GM12878 (cell line): ENCODE measurements around the gene PPIF. TPM values are rescaled to one million over a fixed set of nuclear protein-coding genes. Genes with fewer than 3 reads are reported as not detected.

ENCODE experiments used
- ATAC-seq: fragments of 200-7000 bp; cut with Tn5 transposase; 3 replicates; pipeline ENCODE4 v1.9.1; 2020; ENCODE audit warnings: mild to moderate bottlenecking, moderate library complexity
- BruUV-seq: library from RNA; stranded (reverse); fragments of 400-500 nt; replicated peaks from 2 replicates; lab custom pipeline; 2021; lab: Mats Ljungman, UMichigan
- CTCF ChIA-PET: fragments of 300-600 bp; sonication (Branson Sonifier 250); formaldehyde crosslinking; extraction: SDS; loops from one replicate; lab custom pipeline; 2021; ENCODE audit warnings: inconsistent platforms; lab: Yijun Ruan, JAX
- POLR2A ChIA-PET: fragments of 350-600 bp; formaldehyde crosslinking; extraction: SDS; loops from one replicate; lab custom pipeline; 2021; ENCODE audit warnings: inconsistent platforms; lab: Charles Lee
- RAD21 ChIA-PET: fragments of 300-600 bp; sonication (Branson Sonifier 250); formaldehyde crosslinking; loops from one replicate; lab custom pipeline; 2023; ENCODE audit warnings: antibody characterized with exemption; ENCODE audit not compliant: unreplicated experiment; lab: Charles Lee
- SMC1A ChIA-PET: fragments of 300-600 bp; sonication (Branson Sonifier 250); formaldehyde crosslinking; loops from one replicate; lab custom pipeline; 2023; ENCODE audit not compliant: unreplicated experiment, uncharacterized antibody; lab: Charles Lee
- DNase-seq: peaks from one replicate; pipeline ENCODE4 v3.0.0-alpha.2; 2011; ENCODE audit warnings: low read depth, low spot score
- FAIRE-seq: peaks from 3 replicates; lab custom pipeline; 2011; peaks lifted over from hg19 to GRCh38; lab: Jason Lieb, UNC
- H2AFZ ChIP-seq: 2 replicates; pipeline ENCODE4 v1.6.0; 2011; ENCODE audit warnings: low read depth, low read length, control low read depth; ENCODE audit not compliant: control insufficient read depth
- H3K27ac ChIP-seq: 2 replicates; pipeline ENCODE4 v1.5.1; 2011; ENCODE audit warnings: control low read depth; ENCODE audit not compliant: control insufficient read depth, insufficient read depth
- H3K27me3 ChIP-seq, 2 experiments: replicated peaks in 1 of 2; 2 replicates each; pipeline versions ENCODE4 v1.6.0 to v1.6.1; 2011; ENCODE audit warnings: low read length in 1 of 2; ENCODE audit not compliant: control insufficient read depth in 2 of 2, insufficient read depth in 2 of 2
- H3K36me3 ChIP-seq, 2 experiments: 2 replicates each; pipeline ENCODE4 v1.5.1; 2011; ENCODE audit warnings: low read length in 1 of 2; ENCODE audit not compliant: control insufficient read depth in 2 of 2, insufficient read depth in 2 of 2
- H3K4me1 ChIP-seq: 2 replicates; pipeline ENCODE4 v1.6.1; 2011; ENCODE audit warnings: mild to moderate bottlenecking, low read length, moderate library complexity, mixed read lengths; ENCODE audit not compliant: control insufficient read depth, insufficient read depth
- H3K4me2 ChIP-seq: 2 replicates; pipeline ENCODE4 v1.6.0; 2011; ENCODE audit warnings: control low read depth; ENCODE audit not compliant: control insufficient read depth, insufficient read depth
- H3K4me3 ChIP-seq: fragments of 200-600 bp; sonication (generic); 2 replicates; pipeline ENCODE4 v1.5.1; 2016
- H3K79me2 ChIP-seq: 2 replicates; pipeline ENCODE4 v1.6.0; 2011; ENCODE audit warnings: low read length; ENCODE audit not compliant: control insufficient read depth, insufficient read depth
- H3K9ac ChIP-seq: 2 replicates; pipeline ENCODE4 v1.8.0; 2011; ENCODE audit warnings: low read length, control low read depth, mixed read lengths; ENCODE audit not compliant: control insufficient read depth, insufficient read depth
- H3K9me3 ChIP-seq: replicated peaks from 3 replicates; pipeline ENCODE4 v1.5.1; 2011; ENCODE audit warnings: mild to moderate bottlenecking, low read length; ENCODE audit not compliant: control insufficient read depth, insufficient read depth
- H4K20me1 ChIP-seq: 2 replicates; pipeline ENCODE4 v1.6.0; 2011; ENCODE audit not compliant: control insufficient read depth, insufficient read depth
- ATF3 ChIP-seq: IDR thresholded peaks from 2 replicates; pipeline ENCODE4 v1.6.1; 2011; ENCODE audit warnings: low read depth, mild to moderate bottlenecking, low read length, moderate library complexity, borderline replicate concordance; ENCODE audit errors: extremely low read depth
- CHD2 ChIP-seq: IDR thresholded peaks from 2 replicates; pipeline ENCODE4 v1.6.1; 2011; ENCODE audit warnings: low read depth, low read length, improper control_type of control experiment, borderline replicate concordance
- DPF2 ChIP-seq: fragments of 450-650 bp; IDR thresholded peaks from 2 replicates; pipeline ENCODE4 v1.6.1; 2017; ENCODE audit warnings: mild to moderate bottlenecking
- E2F8 ChIP-seq: fragments of 450-650 bp; IDR thresholded peaks from 2 replicates; pipeline ENCODE4 v1.6.1; 2018; ENCODE audit warnings: mild to moderate bottlenecking, low read depth, moderate library complexity; ENCODE audit not compliant: partially characterized antibody
- IRF5 ChIP-seq: fragments of 450-650 bp; IDR thresholded peaks from 2 replicates; pipeline ENCODE4 v1.6.1; 2017; ENCODE audit warnings: borderline replicate concordance
- MLLT1 ChIP-seq: fragments of 450-650 bp; IDR thresholded peaks from 2 replicates; pipeline ENCODE4 v1.6.1; 2016; ENCODE audit warnings: mild to moderate bottlenecking
- NR2F1 ChIP-seq: fragments of 450-650 bp; conservative IDR thresholded peaks from 2 replicates; pipeline ENCODE4 v1.6.1; 2017; ENCODE audit warnings: mild to moderate bottlenecking
- PRDM15 ChIP-seq: fragments of 450-650 bp; formaldehyde crosslinking; IDR thresholded peaks from 2 replicates; pipeline ENCODE4 v1.4.0; 2020; ENCODE audit warnings: mild to moderate bottlenecking, moderate library complexity
- RAD51 ChIP-seq: fragments of 450-650 bp; IDR thresholded peaks from 2 replicates; pipeline ENCODE4 v1.6.1; 2016; ENCODE audit warnings: moderate library complexity, mild to moderate bottlenecking, inconsistent platforms
- ZZZ3 ChIP-seq: IDR thresholded peaks from 2 replicates; pipeline ENCODE4 v1.6.1; 2011; ENCODE audit warnings: low read depth; ENCODE audit not compliant: control insufficient read depth, insufficient read length
- WGBS: methylation state at CpG from one replicate; pipeline ENCODE4 v1.1.6; 2016; ENCODE audit warnings: low lambda C conversion rate; ENCODE audit not compliant: insufficient replicate concordance, insufficient coverage; ENCODE audit errors: missing lambda C conversion rate; 5-methylcytosine and 5-hydroxymethylcytosine counted together
- in situ Hi-C: fragments of 300-500 bp; cut with MboI; formaldehyde crosslinking; loops from 9 replicates; pipeline ENCODE4 v1.14.3; 2018; ENCODE audit warnings: mixed read lengths
- intact Hi-C: fragments of 100-400 bp; cut with micrococcal nuclease; formaldehyde crosslinking; loops from one replicate; pipeline ENCODE4 v1.14.2; 2022; ENCODE audit not compliant: unreplicated experiment
- polyA plus RNA-seq, 11 experiments: library from polyadenylated mRNA; depleted of rRNA in 4 of 11; unstranded in 6 of 11; stranded (reverse) in 5 of 11; fragments of >200 nt; fragmentation: Nextera tagmentation in 4 of 11; fragmentation: Illumina TruSeq in 1 of 11; extraction: Ambion mirVana in 4 of 11; extraction: Trizol in 1 of 11; gene quantifications; 1 replicate in 1 of 11; 2 replicates in 10 of 11; pipeline versions ENCODE4 v1.2.1 to v1.2.3, GENCODE V29; 2011 to 2016; ENCODE audit warnings: inconsistent platforms in 2 of 11, missing spikeins in 2 of 11, low read depth in 1 of 11
- total RNA-seq, 4 experiments: library from RNA; depleted of rRNA in 3 of 4; stranded (reverse); fragments of >200 nt in 3 of 4; fragmentation: Illumina TruSeq in 1 of 4; extraction: Trizol in 1 of 4; gene quantifications; 2 replicates each; pipeline versions ENCODE4 v1.2.1 to v1.2.3, GENCODE V29; 2013 to 2021

The PPIF gene
- total and polyA plus RNA-seq, 10 of the 15 experiments (the other 5 are each of a cell fraction or from before 2014, with no cell fraction given), result 28.8 to 180 (median 128) TPM

GRCh38 chr10:79384773-79385391, 37.6 kb downstream of the PPIF start (continued):
- TF ChIP-seq PRDM15 (CRISPR knock-in tag), result no peak
- TF ChIP-seq IRF5, result no peak
- TF ChIP-seq ATF3, result no peak

- WGBS, result 34% methylated on average over 9 of the region's 9 CpGs
- Histone ChIP-seq H3K4me1 (peaks cover 6% of the 10 kb centered on the region; the same call in 1 of the 2 replicates), H3K4me2 (no peak overlapping the region), H3K79me2 (no peaks in the 10 kb centered on the region), H3K4me3 (no peak overlapping the region), H3K27ac (no peak overlapping the region), H2AFZ (no peak overlapping the region), H3K9ac (no peak overlapping the region), H4K20me1 (no peaks in the 10 kb centered on the region), H3K27me3 (peaks cover 0 to 2% of the 10 kb centered on the region in 2 experiments; a peak in 2 of 4 replicates), H3K36me3 (no peaks in the 10 kb centered on the region), H3K9me3 (no peaks in the 10 kb centered on the region)
- no peak for FAIRE-seq
- no TSS peak for BruUV-seq
- ChIA-PET SMC1A (no interaction called here), CTCF (no interaction called here), POLR2A (no interaction called here), RAD21 (no interaction called here)
- intact Hi-C loops, result no loop called here
- in situ Hi-C loops, result no loop called here
- no peak for DNase-seq
- ATAC-seq, result no peak
- TF ChIP-seq NR2F1 (no peak), DPF2 (no peak), MLLT1 (no peak), CHD2 (no peak), ZZZ3 (no peak), E2F8 (no peak), RAD51 (no peak)
Measured at GRCh38 chr10:79385392-79385795, 38.1 kb downstream of the PPIF start.
